NB4 (cell line): ENCODE results near the gene SLC7A5.
"Not testable (repeated sequence)": the region's sequence is repeated elsewhere in the genome, so short reads cannot be mapped to it uniquely, and the experiment has no call there.

Experiments
- DNase-seq: peaks from one replicate; pipeline ENCODE4 v3.0.0; 2010; ENCODE audit warnings: low read depth
- H3K4me3 ChIP-seq: one replicate; pipeline ENCODE4 v1.5.1; 2011; ENCODE audit warnings: mild to moderate bottlenecking, low read depth, low read length, moderate library complexity
- CTCF ChIP-seq: IDR thresholded peaks from one replicate; pipeline ENCODE4 v1.5.1; 2012; ENCODE audit warnings: low read depth, low read length
- MAX ChIP-seq: IDR thresholded peaks from 2 replicates; pipeline ENCODE4 v1.6.1; 2011; ENCODE audit warnings: low read depth, low read length
- MYC ChIP-seq: IDR thresholded peaks from 2 replicates; pipeline ENCODE4 v1.6.1; 2011; ENCODE audit warnings: low read depth, low read length
- POLR2A ChIP-seq: IDR thresholded peaks from 2 replicates; pipeline ENCODE4 v1.6.1; 2011; ENCODE audit warnings: mild to moderate bottlenecking; ENCODE audit not compliant: insufficient read length; ENCODE audit errors: extremely low read depth

Gene SLC7A5

GRCh38 chr16:87812200-87812656 lies 57.1 kb downstream of the SLC7A5 start:
- H3K4me3 ChIP-seq = no peak overlapping the region
- DNase-seq = no peak
- TF ChIP-seq POLR2A (no peak), CTCF (no peak), MYC (no peak), MAX (no peak)

GRCh38 chr16:87811454-87811853 lies 57.9 kb downstream of the SLC7A5 start:
- not testable (repeated sequence) for H3K4me3 ChIP-seq, DNase-seq

- no peak overlapping the region for H3K4me3 ChIP-seq
- TF ChIP-seq POLR2A = no peak
- TF ChIP-seq MYC = peak; percentile 66
- no peak for TF ChIP-seq CTCF
- TF ChIP-seq MAX = peak; percentile 52; the same call in 1 of the 2 replicates
- peak; percentile 90 for DNase-seq
Measured at GRCh38 chr16:87809150-87809902, 60.0 kb downstream of the SLC7A5 start.

- TF ChIP-seq POLR2A = no peak
- no peak for TF ChIP-seq MAX
- no peak for TF ChIP-seq MYC
- no peak for TF ChIP-seq CTCF
- H3K4me3 ChIP-seq = no peak overlapping the region
- no peak for DNase-seq
Measured at GRCh38 chr16:87808108-87808507, 61.2 kb downstream of the SLC7A5 start.

GRCh38 chr16:87806641-87807546 lies 62.4 kb downstream of the SLC7A5 start:
- peak overlapping the region; percentile 64 for H3K4me3 ChIP-seq
- peak; percentile 94 for DNase-seq
- TF ChIP-seq MAX (peak; percentile 66), POLR2A (no peak), MYC (peak; percentile 80), CTCF (no peak)

GRCh38 chr16:87806261-87806640 lies 63.1 kb downstream of the SLC7A5 start:
- no peak for TF ChIP-seq CTCF
- peak; percentile 41; the same call in 1 of the 2 replicates for TF ChIP-seq MAX

More at GRCh38 chr16:87806261-87806640, 63.1 kb downstream of the SLC7A5 start:
- peak overlapping the region; percentile 64 for H3K4me3 ChIP-seq
- peak; percentile 83 for DNase-seq
